Epithelial cell of prostate (primary cell): Measurements from ENCODE around the gene NAV2.
"Not testable (repeated sequence)": the region's sequence is repeated elsewhere in the genome, so short reads cannot be mapped to it uniquely, and the experiment has no call there.

Experiments
- DNase-seq: peaks from one replicate; pipeline ENCODE4 v3.0.0-alpha.2; 2011; ENCODE audit warnings: low read depth, low spot score
- H3K27ac ChIP-seq: fragments of 450-650 bp; 2 replicates; pipeline ENCODE4 v1.5.1; 2017; ENCODE audit warnings: mild to moderate bottlenecking

The NAV2 gene

DNA sequence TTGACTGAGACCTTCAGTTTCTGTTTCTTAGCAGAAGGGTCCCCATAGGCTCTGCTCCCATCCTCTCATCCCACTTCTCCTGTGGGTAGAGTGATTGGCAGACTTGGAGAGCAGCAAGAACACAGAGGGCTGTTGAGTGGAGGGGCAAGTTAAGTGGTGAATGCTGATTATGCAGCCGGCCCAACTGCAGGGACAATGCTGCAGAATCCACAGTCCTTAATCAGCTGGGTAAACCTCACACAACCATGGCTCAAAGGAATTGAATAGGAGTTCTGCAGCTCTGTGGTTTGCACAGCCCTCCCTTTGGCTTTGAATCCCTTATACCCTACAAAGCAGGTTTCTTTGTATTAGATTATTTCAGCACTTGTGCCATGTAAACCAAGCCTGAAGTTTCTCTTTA, 161.1 kb downstream of the NAV2 start:
- no peak overlapping the region for H3K27ac ChIP-seq
- DNase-seq, result no peak

DNA sequence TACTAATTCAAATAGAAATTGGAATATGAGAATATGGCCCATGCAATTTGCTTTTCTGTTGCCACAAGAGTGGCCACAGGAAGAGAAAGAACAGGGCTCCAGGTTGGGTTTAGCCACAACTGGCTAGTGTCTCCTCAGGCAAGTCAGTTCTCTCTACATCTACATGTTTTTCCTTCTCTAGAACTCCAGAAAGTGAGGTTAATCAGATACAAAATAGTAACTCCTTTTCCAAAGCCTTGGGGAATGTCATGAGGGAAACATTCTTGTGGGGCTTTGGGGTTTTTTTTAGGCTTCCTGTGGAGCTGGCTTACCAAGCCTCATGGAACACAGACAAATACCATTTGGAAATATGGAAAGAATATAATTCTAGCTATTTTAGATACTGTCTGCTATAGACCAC, 161.6 kb downstream of the NAV2 start:
- DNase-seq, result no peak
- H3K27ac ChIP-seq, result no peak overlapping the region

DNA sequence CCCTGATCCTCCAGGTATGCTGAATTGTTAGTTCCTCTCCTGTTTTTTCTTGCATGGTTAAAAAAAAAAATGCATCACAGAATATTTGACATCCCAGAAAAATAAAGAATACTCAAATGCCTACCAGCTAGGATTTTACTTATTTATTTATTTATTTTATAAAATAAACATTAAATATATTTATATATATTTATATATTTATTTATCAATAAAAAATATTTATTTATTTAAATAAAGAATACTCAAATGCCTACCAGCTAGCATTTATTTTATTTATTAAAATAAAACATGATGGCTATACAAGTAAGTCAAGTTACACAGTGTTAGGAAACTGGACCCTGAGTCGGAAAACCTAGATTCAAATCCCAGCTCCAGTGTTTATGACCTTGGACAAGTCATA, 164.1 kb downstream of the NAV2 start:
- DNase-seq, result no peak
- H3K27ac ChIP-seq, result no peak overlapping the region

DNA sequence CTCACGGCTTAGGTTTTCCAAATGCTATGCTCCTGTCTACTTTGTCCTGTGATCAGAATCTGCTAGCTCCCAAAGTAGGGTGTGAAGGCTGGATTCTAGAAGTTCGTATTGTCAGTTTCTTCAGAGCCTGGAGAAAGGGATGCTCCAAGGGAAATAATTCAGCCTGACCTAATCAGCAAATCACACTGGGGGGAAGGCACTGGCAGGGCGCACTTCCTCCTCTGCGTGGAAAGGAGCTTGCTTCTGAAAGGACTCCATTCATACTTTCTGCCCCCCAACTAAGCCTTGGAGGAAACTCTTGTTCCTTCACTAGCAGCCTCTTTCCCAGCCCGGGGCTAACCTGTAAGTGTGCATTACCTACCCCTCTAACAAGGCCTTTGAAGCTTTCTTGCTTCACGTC, 165.9 kb downstream of the NAV2 start:
- H3K27ac ChIP-seq, result no peak overlapping the region
- DNase-seq, result no peak

DNA sequence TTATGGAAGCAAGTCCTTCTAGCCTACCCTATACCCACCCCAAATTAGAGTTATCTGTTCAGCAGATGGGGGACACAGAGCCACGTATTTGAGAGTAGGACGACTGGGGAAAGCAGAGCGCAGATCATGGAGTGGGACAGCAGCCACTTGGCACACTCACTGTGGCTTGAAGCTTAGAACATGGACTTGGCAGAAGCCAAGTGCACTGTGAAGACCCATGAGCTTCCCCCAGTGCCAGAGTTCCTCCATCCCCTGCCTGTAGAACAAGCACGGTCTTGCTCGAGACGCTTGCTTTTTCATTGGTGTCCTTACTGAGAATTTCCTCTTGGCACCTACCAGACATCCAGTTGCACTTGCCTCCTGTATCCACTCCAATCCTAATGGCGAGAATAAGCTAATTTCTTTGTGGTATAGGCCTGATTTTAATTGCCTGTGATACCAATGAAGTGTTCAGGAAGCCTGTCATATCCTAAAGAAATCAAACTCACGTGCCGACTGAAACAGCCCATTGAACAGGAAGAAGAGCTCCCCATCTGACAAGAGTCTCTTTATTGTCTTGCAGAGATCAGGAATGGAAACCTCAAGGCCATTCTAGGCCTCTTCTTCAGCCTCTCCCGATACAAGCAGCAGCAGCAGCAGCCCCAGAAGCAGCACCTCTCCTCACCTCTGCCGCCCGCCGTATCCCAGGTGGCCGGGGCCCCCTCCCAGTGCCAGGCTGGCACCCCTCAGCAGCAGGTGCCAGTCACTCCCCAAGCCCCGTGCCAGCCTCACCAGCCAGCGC, 166.9 kb downstream of the NAV2 start:
- H3K27ac ChIP-seq, result no peak overlapping the region
- no peak for DNase-seq

DNA sequence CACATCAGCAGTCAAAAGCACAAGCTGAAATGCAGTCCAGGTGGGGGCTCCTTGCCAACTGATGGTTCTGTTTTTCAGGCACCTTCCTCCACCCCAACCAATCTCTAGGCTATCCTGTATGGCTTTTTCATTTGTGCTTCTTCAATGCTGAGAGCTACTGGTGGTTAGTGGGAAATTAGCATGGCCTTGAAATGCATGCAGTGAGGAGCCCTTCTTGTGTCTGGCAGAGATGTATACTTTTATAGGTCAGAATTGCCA, 167.4 kb downstream of the NAV2 start:
- no peak overlapping the region for H3K27ac ChIP-seq
- no peak for DNase-seq

DNA sequence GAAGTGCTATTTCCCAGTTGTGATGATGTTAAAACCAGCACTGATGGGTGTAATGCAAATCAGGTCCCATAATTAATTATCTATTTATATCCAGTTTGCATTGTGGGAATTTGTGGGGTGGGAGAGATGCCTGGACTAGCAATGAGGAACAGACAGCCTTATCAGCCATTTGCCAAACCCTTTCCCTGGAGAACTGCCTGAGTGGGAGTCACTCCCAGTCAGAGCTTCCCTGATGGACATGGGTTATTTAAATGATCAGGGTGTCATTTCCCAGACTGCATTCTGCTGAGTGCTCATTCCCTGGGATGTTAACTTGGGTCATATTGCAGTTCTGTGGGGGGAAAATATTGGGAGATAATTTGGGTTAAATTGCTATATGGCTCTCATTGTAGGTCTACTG, 168.5 kb downstream of the NAV2 start:
- no peak overlapping the region for H3K27ac ChIP-seq
- DNase-seq, result no peak

DNA sequence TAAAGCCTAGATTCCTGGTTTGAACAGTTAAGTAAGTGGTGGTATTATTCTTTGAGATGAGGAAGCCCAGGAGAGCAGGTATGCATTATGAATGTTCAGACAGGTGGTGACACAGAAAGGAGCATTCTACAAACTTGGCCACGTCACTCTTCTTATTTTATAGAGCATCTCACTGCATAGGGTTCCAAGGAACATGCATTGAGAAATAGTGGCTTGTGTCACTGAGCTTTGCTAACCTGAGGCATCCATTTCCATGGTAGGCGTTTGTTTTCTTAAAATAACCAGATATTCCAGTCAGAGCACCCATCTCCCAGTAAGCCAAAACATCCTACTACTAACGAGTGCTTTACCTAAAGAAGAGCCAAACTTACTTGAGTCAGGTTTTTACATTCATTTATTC, 169.7 kb downstream of the NAV2 start:
- no peak overlapping the region for H3K27ac ChIP-seq
- no peak for DNase-seq

DNA sequence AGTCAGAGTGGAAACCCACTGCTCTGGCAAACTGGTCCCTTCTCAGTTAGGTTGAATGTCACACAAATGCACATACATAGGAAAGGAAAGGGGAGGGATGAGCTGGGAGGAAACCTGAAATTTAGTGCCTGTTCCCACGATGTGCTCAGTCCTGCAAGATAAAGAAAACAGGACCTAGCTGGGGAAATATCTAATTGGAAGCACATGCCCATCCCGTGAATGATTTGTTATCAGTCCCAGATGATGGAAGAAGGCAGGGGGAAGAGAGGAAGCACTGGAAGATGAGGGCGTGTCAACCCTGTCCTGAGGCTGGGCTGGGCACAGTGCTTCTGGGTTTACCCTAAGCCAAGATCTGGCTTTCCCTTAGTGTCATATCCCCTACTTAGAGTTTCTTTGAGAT, 173.9 kb downstream of the NAV2 start:
- H3K27ac ChIP-seq, result no peak overlapping the region
- no peak for DNase-seq

DNA sequence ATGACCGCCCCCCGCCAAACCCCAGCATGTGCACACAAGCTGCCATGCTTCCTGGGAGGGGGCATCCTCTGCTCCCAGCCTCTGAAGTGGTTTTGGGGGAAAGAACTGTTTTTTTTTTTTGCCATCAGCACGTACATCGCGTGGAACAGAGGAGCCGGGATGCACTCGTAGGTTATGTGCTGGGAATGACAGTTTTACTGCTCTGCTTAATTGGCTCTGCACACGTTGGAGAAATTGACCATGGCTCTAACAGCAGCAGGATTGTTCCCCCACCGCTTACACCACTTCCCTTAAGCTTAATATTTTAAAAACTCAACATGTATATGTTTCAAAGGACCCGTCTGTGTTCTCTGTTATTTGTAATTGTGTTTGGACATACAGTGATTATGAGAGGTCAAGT, 175.2 kb downstream of the NAV2 start:
- no peak overlapping the region for H3K27ac ChIP-seq
- no peak for DNase-seq

DNA sequence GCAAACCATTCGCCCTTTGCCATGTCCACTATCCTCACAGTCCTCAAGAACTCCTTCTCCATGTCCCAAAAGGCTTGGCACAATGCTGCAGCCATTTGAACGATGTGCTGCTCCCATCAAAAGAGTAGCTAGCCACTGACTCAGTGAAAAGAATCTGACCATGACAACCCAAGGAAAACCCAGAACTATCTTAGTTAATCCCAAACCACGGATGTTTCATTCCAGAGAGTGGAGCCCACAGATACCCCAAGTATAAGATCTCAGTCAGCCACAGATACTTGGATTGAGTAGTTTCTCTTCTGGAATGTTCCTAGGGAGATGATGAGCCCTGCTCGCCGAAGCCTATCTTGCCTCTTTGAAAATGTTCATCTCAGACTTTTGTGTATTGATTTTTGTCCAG, 176.9 kb downstream of the NAV2 start:
- H3K27ac ChIP-seq, result no peak overlapping the region
- DNase-seq, result no peak

DNA sequence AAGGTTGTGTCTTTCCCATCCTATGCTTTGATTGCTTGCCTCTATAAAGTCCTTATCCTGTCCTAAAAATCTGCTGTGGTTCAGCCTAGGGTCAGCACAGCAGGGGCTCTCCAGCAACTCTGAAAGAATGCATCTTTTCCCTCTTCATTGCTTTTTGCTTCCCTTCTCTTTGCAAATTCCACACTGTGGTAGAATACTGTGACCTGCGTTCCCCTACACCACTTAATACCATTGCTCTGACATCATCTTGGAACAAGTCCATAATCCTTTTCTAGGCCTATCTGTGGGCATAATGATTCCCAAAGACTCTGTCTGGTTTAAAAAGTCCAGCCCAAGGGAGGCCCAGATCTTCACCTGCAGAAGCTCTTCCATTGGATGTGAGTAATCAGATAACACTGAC, 177.7 kb downstream of the NAV2 start:
- DNase-seq, result no peak
- no peak overlapping the region for H3K27ac ChIP-seq

DNA sequence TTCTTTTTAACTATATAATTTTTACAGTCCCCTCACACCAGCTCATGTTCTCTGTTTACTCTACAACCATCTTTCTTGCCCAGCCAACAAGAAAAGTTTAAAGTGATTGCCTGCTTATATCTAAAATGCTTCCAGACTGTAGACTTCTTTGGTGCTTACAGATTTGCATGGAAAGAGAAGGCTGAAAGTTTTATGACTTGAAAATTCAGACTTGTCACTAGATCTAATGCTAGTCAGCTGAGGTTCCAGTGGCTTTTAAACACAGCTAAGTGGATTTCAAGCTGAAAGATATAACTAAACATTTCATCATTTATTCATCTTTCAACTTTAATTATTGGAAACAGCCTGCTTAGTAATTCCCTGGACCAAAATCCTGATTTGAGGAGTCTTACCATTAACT, 178.4 kb downstream of the NAV2 start:
- H3K27ac ChIP-seq, result no peak overlapping the region
- no peak for DNase-seq

DNA sequence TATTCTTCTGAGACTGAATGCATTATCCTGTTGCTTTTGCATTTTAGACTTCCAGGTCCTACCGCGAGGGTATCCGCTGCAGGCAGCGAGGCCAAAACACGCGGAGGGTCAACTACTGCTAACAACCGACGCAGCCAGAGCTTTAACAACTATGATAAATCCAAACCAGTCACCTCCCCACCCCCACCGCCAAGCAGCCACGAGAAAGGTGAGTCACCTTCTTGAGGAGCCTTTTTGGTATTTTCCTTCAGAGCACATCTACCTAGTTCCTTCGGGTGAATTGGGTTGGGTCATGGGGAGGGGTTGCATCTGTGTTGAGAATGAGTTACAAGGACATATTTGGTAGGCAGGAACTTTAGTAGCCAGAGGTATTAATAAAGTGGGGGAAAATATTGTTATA, 179.8 kb downstream of the NAV2 start:
- H3K27ac ChIP-seq, result no peak overlapping the region
- no peak for DNase-seq

DNA sequence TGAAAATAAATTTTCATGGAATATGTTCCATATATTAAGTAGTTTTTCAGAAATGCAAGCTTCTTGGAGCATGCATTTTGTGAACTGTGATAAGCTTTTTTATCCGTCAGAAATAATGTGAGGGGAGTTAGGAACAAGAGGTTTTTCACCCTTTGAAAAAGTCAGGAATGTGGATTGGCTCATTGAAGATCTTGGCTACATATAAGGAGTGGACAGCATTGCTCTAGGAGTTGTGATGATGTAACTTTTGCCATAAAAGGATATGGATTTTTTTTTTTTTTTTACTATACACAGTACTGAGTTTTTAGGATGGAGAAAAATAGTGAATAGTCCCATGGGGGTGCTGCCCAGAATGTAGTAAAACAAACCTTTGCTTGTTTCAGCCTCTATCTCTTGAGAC, 180.2 kb downstream of the NAV2 start:
- H3K27ac ChIP-seq, result no peak overlapping the region
- no peak for DNase-seq

DNA sequence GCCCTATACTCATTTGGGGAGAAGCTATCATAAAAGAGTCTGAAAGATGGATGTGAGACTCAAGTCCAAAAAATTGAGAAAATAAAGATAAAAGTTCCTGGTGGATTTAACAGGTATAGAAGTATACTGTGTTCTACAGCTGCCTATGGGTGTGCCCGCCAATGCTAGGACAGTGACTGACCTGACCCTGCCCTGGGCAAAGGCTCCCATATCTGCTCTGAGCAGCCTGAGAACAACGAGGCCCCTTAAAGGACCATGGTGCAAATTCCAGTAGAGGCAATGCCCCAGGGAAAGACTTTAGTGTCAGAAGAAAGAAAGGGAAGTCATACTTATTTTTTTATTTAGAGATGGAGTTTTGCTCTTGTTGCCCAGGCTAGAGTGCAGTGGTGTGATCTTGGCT, 181.8 kb downstream of the NAV2 start:
- H3K27ac ChIP-seq, result no peak overlapping the region
- DNase-seq, result no peak

DNA sequence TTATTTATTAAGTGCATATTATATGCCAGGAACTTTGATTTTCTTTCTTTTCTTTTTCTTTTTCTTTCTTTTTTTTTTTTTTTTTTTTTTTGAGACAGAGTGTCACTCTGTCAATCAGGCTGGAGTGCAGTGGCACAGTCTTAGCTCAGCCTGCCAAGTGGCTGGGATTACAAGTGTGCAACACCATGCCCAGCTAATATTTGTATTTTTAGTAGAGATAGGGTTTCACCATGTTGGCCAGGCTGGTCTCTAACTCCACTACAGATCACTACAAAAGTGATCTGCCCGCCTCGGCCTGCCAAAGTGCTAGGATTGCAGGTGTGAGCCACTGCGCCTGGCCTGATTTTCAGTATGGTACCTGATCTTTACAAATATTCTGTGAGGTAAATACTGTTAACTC, 182.4 kb downstream of the NAV2 start:
- not testable (repeated sequence) for H3K27ac ChIP-seq, DNase-seq

DNA sequence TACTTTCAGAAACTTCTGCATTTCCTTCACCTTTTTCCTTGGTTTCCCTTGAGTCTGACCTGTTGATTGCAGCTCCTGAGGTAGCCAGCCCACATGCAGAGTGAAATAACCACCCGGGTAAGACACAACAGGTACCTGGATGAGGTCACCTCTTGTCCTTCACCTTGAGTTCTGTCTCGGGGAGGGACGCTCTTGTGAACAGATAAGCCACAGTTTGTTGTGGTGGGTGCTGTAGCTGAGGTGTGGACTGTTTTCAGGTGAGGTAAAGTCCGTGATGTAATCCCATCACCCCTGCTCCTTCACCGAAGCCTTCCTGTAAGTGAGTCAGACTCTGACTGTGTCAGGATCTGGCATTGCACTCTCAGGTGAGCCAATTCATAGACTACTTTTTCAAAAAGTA, 183.1 kb downstream of the NAV2 start:
- no peak overlapping the region for H3K27ac ChIP-seq
- peak; percentile 16 for DNase-seq

DNA sequence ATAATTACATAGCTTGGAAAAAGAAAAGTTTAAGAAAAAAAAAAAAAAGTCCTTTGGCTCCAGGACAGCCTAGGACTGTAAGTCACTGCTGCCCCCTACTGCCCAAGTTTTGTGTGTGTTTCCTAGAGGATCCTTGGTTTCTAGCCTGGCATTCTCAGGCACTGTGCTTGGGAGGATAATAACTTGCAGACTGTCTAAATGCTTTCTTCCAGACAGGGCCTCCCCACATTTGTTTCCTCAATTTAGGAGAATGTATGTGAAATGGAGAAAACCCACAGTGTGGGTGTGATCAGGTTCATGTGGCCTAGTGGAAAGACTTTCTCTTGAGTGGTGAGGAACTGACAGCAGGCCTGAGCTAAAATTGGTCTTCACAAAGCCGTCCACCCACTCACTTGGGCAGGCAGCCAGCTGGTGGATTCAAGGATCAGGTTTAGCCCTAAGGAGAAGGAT, 191.0 kb downstream of the NAV2 start:
- no peak overlapping the region for H3K27ac ChIP-seq
- no peak for DNase-seq

DNA sequence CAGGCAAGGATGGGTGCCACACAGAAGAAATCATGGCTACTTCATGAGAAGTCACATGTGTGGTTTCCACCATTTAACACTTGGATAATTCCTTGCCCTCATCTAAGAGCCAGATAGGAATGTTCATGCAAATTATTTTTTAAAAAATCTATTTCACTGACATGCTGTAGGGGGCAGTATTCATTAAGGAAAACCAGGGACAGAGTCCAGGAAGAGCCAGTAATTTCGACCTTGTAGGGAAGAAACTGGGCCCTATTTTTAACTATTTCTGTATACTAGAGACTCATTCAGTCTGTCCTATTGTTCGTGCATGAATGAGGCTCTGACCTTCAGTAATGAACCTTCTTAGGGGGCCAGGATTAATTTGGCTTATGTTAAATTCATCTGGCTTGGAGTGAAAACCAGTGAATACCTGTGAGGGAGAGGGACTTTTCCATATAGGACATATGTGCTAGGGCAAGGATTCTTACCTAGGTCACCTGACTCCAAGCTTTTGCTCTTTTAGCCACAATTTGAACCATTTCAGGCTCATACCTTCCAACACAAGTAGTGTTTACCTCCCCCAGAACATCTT, 192.7 kb downstream of the NAV2 start:
- no peak for DNase-seq
- H3K27ac ChIP-seq, result no peak overlapping the region

DNA sequence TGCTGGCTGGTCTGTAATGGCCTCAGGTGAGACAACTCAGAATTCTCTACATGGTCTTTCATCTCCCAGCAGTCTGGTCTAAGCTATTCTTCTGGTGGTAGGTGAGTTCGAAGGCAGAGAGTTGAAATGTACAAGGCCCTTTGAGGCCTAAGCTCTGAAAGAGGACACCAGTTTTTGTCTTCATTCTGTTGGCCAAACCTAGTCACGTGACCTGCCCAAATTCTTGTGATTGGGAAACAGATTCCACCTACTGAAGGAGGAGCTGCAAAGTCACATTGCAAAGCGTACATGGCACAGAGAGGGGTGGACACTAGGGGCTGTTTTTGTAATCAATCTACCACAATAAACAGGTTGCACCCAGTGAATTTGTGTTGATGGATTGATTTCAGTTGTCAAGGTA, 193.5 kb downstream of the NAV2 start:
- H3K27ac ChIP-seq, result no peak overlapping the region
- no peak for DNase-seq

DNA sequence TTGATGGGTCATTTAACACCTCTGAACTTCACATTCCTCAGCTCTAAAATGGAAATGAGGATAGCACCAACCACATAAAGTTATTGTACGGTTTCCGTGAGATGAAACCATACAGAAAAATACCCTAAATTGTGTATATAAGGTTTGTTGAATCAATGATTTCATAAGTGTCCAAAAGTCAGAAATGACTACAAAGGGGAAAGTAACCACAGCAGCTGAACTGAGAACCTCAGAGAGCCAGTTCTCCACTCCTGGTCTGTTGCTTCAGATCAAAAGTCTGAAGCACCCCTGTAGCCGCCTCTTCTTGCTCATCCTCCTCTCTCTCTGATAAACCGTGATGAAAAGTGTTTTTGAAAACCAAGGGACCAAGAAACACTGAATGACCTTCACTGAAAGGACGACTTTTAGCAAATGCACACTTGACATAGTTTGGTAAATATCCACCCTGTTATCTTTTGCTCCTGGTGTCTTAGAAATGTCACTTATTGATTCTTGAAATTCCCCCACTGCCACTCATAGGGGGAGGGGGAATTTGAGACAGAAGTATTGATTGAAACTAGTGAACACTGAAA, 194.5 kb downstream of the NAV2 start:
- H3K27ac ChIP-seq, result no peak overlapping the region
- no peak for DNase-seq
